ENCODE data around the gene CLEC20A. TPM values are rescaled to one million over a fixed set of nuclear protein-coding genes. Genes with fewer than 3 reads are reported as not detected.

Gene CLEC20A
- total and polyA plus RNA-seq, 2 experiments from 2014 or later, result not detected

DNA sequence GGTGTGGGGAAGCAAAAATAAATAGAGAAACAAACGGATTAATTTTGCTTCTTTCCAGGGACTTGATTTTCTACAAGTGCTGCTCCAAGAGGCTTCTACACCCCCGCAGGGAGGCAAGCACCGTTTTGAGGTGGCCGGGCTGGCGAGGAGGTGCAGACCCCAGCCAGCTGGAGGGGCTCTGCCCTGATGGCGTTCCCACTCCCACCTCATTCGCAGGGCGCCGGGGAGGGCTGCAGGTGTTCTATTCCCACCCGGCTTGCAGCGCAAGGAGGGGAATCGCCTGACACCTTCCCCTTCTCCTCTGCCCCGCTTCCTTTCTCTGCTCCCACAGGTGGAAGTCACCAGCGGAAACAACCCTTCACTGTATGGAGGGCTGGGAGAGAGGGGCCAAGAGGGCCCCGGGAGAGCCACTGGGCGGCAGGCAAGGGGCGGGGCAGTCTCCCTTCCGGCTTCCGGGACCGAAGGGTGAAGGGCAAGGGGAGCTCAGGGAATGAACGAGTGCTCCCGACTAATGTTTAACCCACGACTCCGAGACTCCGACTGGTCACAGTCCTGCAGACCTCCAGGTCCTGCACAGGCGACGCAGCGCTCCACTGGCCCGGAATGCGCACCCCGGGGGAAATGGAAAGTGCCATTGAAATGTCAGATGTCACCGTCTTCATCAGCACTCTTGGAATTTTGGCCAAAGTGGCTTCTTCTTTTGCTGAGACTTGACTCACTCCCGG lies 45.2 kb upstream of the CLEC20A start:
- Histone ChIP-seq H3F3A (ENCODE audit: insufficient read depth) (peaks cover 44% of the 10 kb centered on the region), H3K4me2 (ENCODE audit: unreplicated experiment) (peak overlapping the region; percentile 81), H3K27ac (peak overlapping the region; percentile 53; the same call in 1 of the 2 replicates), H2AFZ (peak overlapping the region; percentile 97), H3K9me3 (ENCODE audit: low read depth) (no peaks in the 10 kb centered on the region), H3K79me2 (ENCODE audit: insufficient read depth) (peaks cover 34% of the 10 kb centered on the region), H3K36me3 (ENCODE audit: low read depth) (0 out of 2 replicates have a peak, but pooled peaks cover 4% of the 10 kb centered on the region), H3K4me3 (peak overlapping the region; percentile 77), H3K9ac (peak overlapping the region; percentile 75), H3K27me3 (replicated peaks; ENCODE audit: insufficient read depth) (no peaks in the 10 kb centered on the region), H3K9me2 (ENCODE audit: insufficient read depth) (no peaks in the 10 kb centered on the region), H4K20me1 (ENCODE audit: insufficient read depth) (no peaks in the 10 kb centered on the region), H3K4me1 (ENCODE audit: insufficient read depth) (peaks cover 53% of the 10 kb centered on the region)
- DNase-seq, result peak; percentile 48
- WGBS, 2 experiments (ENCODE audit: low coverage in 1 of 2, low lambda C conversion rate in 2 of 2, missing lambda C conversion rate in 2 of 2), result 11 to 13% methylated on average over 30 to 33 of the region's 33 CpGs
- no peak for TF ChIP-seq EZH2phosphoT487 (IDR thresholded peaks at IDR 0.05; ENCODE audit: insufficient read depth, low read depth)
- TF ChIP-seq EZH2 (IDR thresholded peaks at IDR 0.05; ENCODE audit: insufficient read depth, poor library complexity, severe bottlenecking), result no peak
- in situ Hi-C loops (cut with MboI), result loop anchor here (10.0 to 25.0 kb wide), 2 partner anchors 213 to 820 kb away; partner anchors contain the start of gene AXDND1

DNA sequence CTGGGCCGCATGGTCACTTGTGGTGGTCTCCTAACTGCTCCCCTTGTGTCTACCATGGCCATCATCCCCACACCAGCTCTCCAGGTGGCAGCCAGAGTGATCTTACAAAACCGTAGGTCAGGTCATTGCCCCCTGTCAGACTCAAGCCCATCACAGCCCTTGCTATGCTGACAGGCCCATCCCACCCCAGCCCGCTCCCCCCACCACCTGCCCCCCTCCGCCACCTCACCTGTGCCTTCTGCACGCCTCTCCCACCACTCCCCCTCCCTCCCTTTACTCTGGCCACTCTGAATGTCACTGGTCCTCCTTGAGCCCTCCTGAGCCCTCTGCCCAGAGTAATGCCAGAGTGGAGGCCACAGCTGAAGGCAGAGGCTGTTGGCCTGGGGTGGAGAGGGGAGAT lies 44.6 kb upstream of the CLEC20A start:
- Histone ChIP-seq H3K9ac (no peak overlapping the region), H3K4me1 (ENCODE audit: insufficient read depth) (peaks cover 58% of the 10 kb centered on the region), H3K36me3 (ENCODE audit: low read depth) (0 out of 2 replicates have a peak, but pooled peaks cover 4% of the 10 kb centered on the region), H3K27me3 (replicated peaks; ENCODE audit: insufficient read depth) (no peaks in the 10 kb centered on the region), H3K27ac (no peak overlapping the region), H3K9me2 (ENCODE audit: insufficient read depth) (no peaks in the 10 kb centered on the region), H3K79me2 (ENCODE audit: insufficient read depth) (peaks cover 28% of the 10 kb centered on the region), H2AFZ (0 out of 2 replicates have a peak overlapping the region, but pooled peaks have one; percentile 97), H3F3A (ENCODE audit: insufficient read depth) (peaks cover 49% of the 10 kb centered on the region), H3K4me3 (0 out of 2 replicates have a peak overlapping the region, but pooled peaks have one; percentile 77), H4K20me1 (ENCODE audit: insufficient read depth) (no peaks in the 10 kb centered on the region), H3K9me3 (ENCODE audit: low read depth) (no peaks in the 10 kb centered on the region), H3K4me2 (ENCODE audit: unreplicated experiment) (peak overlapping the region; percentile 81)
- TF ChIP-seq EZH2 (IDR thresholded peaks at IDR 0.05; ENCODE audit: insufficient read depth, poor library complexity, severe bottlenecking) (no peak), EZH2phosphoT487 (IDR thresholded peaks at IDR 0.05; ENCODE audit: insufficient read depth, low read depth) (no peak)
- in situ Hi-C loops (cut with MboI), result loop anchor here (10.0 to 25.0 kb wide), 2 partner anchors 213 to 821 kb away; partner anchors contain the start of gene AXDND1
- 90% methylated on average over 3 to 5 of the region's 5 CpGs for WGBS, 2 experiments (ENCODE audit: low coverage in 1 of 2, low lambda C conversion rate in 2 of 2, missing lambda C conversion rate in 2 of 2)
- no peak for DNase-seq

- H3K4me2 ChIP-seq (ENCODE audit: unreplicated experiment), result peak overlapping the region; percentile 59
- H3K9me3 ChIP-seq (ENCODE audit: low read depth), result no peaks in the 10 kb centered on the region
- H3K4me3 ChIP-seq, result 0 out of 2 replicates have a peak overlapping the region, but pooled peaks have one; percentile 20
- H2AFZ ChIP-seq, result no peak overlapping the region
- no peaks in the 10 kb centered on the region for H3K36me3 ChIP-seq (ENCODE audit: low read depth)
- H3K27ac ChIP-seq, result peak overlapping the region; percentile 16; the same call in 1 of the 2 replicates
- peak; percentile 94 for DNase-seq
- H3K9me2 ChIP-seq (ENCODE audit: insufficient read depth), result no peaks in the 10 kb centered on the region
- H3K79me2 ChIP-seq (ENCODE audit: insufficient read depth), result peaks cover 20% of the 10 kb centered on the region
- no peaks in the 10 kb centered on the region for H3K27me3 ChIP-seq (replicated peaks; ENCODE audit: insufficient read depth)
- no peak overlapping the region for H3K9ac ChIP-seq
- TF ChIP-seq EZH2 (IDR thresholded peaks at IDR 0.05; ENCODE audit: insufficient read depth, poor library complexity, severe bottlenecking) (no peak), EZH2phosphoT487 (IDR thresholded peaks at IDR 0.05; ENCODE audit: insufficient read depth, low read depth) (no peak)
- whole genome bisulfite sequencing, 2 experiments (ENCODE audit: low coverage in 1 of 2, low lambda C conversion rate in 2 of 2, missing lambda C conversion rate in 2 of 2), result 3 to 4% methylated on average over 7 of the region's 7 CpGs
- peaks cover 63% of the 10 kb centered on the region for H3K4me1 ChIP-seq (ENCODE audit: insufficient read depth)
- H4K20me1 ChIP-seq (ENCODE audit: insufficient read depth), result no peaks in the 10 kb centered on the region
- in situ Hi-C loops (cut with MboI), result loop anchor here (10.0 to 25.0 kb wide), 2 partner anchors 214 to 822 kb away; partner anchors contain the start of gene AXDND1
- H3F3A ChIP-seq (ENCODE audit: insufficient read depth), result peaks cover 56% of the 10 kb centered on the region
Measured at GRCh38 chr1:178540646-178541045, 43.9 kb upstream of the CLEC20A start.

GRCh38 chr1:178540204-178540603 lies 43.4 kb upstream of the CLEC20A start:
- peak; percentile 20 for DNase-seq
- 43 to 51% methylated on average over 6 of the region's 6 CpGs for WGBS, 2 experiments (ENCODE audit: low coverage in 1 of 2, low lambda C conversion rate in 2 of 2, missing lambda C conversion rate in 2 of 2)
- TF ChIP-seq EZH2phosphoT487 (IDR thresholded peaks at IDR 0.05; ENCODE audit: insufficient read depth, low read depth) (no peak), EZH2 (IDR thresholded peaks at IDR 0.05; ENCODE audit: insufficient read depth, poor library complexity, severe bottlenecking) (no peak)
- Histone ChIP-seq H3K27me3 (replicated peaks; ENCODE audit: insufficient read depth) (no peaks in the 10 kb centered on the region), H4K20me1 (ENCODE audit: insufficient read depth) (no peaks in the 10 kb centered on the region), H3F3A (ENCODE audit: insufficient read depth) (peaks cover 59% of the 10 kb centered on the region), H3K4me1 (ENCODE audit: insufficient read depth) (peaks cover 63% of the 10 kb centered on the region), H3K4me2 (ENCODE audit: unreplicated experiment) (no peak overlapping the region), H2AFZ (no peak overlapping the region), H3K27ac (peak overlapping the region; percentile 3; the same call in 1 of the 2 replicates), H3K9me2 (ENCODE audit: insufficient read depth) (no peaks in the 10 kb centered on the region), H3K79me2 (ENCODE audit: insufficient read depth) (peaks cover 16% of the 10 kb centered on the region), H3K9ac (no peak overlapping the region), H3K9me3 (ENCODE audit: low read depth) (no peaks in the 10 kb centered on the region), H3K36me3 (ENCODE audit: low read depth) (no peaks in the 10 kb centered on the region), H3K4me3 (no peak overlapping the region)
- in situ Hi-C loops (cut with MboI), result loop anchor here (10.0 to 25.0 kb wide), 2 partner anchors 215 to 822 kb away; partner anchors contain the start of gene AXDND1
